ENCODE measurements around the gene RRM1.

DNA sequence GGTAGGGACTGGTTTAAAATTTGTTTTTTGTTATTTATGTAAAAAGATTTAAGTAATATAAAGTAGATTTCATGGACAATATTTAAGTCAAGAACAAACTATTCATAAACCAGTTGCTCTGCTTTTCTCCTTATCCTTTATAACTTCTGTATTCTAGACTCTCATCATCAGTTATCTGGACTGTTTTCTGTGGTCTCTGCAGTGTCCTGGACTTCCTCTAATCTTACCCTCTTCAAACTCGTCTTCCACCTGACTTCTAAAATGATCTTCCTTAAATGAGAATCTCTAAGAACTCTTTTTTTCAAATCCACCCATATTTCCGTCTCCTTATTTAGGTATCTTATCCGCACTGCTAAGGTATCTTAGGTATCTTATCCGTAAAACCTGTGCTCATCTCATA lies 8.1 kb downstream of the RRM1 start:
- TF ChIP-seq CBFB (CRISPR knock-in tag; IDR thresholded peaks at IDR 0.05) (no peak), MYBL2 (IDR thresholded peaks at IDR 0.05; ENCODE audit: low read depth) (no peak), MYBL2 (CRISPR knock-in tag; IDR thresholded peaks at IDR 0.05; ENCODE audit: borderline replicate concordance) (no peak), NRF1 (conservative IDR thresholded peaks at IDR 0.05 in 1 of 2, IDR thresholded peaks at IDR 0.05 in 1 of 2) (no peak), TAL1 (IDR thresholded peaks at IDR 0.05) (no peak), POLR2A (conservative IDR thresholded peaks at IDR 0.05) (no peak), ZNF668 (CRISPR knock-in tag; IDR thresholded peaks at IDR 0.05) (no peak), ATF7 (IDR thresholded peaks at IDR 0.05) (no peak), ZNF232 (CRISPR knock-in tag; IDR thresholded peaks at IDR 0.05) (no peak), NCOA2 (IDR thresholded peaks at IDR 0.05; ENCODE audit: partially characterized antibody in 2 of 2) (no peak)
- TF ChIP-seq, protein P1, sequence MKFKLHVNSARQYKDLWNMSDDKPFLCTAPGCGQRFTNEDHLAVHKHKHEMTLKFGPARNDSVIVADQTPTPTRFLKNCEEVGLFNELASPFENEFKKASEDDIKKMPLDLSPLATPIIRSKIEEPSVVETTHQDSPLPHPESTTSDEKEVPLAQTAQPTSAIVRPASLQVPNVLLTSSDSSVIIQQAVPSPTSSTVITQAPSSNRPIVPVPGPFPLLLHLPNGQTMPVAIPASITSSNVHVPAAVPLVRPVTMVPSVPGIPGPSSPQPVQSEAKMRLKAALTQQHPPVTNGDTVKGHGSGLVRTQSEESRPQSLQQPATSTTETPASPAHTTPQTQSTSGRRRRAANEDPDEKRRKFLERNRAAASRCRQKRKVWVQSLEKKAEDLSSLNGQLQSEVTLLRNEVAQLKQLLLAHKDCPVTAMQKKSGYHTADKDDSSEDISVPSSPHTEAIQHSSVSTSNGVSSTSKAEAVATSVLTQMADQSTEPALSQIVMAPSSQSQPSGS (CRISPR knock-in tag; IDR thresholded peaks at IDR 0.05), result no peak
- TF ChIP-seq, protein P2, sequence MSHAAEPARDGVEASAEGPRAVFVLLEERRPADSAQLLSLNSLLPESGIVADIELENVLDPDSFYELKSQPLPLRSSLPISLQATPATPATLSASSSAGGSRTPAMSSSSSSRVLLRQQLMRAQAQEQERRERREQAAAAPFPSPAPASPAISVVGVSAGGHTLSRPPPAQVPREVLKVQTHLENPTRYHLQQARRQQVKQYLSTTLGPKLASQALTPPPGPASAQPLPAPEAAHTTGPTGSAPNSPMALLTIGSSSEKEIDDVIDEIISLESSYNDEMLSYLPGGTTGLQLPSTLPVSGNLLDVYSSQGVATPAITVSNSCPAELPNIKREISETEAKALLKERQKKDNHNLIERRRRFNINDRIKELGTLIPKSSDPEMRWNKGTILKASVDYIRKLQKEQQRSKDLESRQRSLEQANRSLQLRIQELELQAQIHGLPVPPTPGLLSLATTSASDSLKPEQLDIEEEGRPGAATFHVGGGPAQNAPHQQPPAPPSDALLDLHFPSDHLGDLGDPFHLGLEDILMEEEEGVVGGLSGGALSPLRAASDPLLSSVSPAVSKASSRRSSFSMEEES (CRISPR knock-in tag; IDR thresholded peaks at IDR 0.05), result no peak
- TF ChIP-seq, protein P3, sequence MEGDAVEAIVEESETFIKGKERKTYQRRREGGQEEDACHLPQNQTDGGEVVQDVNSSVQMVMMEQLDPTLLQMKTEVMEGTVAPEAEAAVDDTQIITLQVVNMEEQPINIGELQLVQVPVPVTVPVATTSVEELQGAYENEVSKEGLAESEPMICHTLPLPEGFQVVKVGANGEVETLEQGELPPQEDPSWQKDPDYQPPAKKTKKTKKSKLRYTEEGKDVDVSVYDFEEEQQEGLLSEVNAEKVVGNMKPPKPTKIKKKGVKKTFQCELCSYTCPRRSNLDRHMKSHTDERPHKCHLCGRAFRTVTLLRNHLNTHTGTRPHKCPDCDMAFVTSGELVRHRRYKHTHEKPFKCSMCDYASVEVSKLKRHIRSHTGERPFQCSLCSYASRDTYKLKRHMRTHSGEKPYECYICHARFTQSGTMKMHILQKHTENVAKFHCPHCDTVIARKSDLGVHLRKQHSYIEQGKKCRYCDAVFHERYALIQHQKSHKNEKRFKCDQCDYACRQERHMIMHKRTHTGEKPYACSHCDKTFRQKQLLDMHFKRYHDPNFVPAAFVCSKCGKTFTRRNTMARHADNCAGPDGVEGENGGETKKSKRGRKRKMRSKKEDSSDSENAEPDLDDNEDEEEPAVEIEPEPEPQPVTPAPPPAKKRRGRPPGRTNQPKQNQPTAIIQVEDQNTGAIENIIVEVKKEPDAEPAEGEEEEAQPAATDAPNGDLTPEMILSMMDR (IDR thresholded peaks at IDR 0.05 in 2 of 3, conservative IDR thresholded peaks at IDR 0.05 in 1 of 3; ENCODE audit: insufficient read depth in 2 of 3, low read depth in 1 of 3, low read length in 3 of 3), result no peak
- TF ChIP-seq, protein P4, sequence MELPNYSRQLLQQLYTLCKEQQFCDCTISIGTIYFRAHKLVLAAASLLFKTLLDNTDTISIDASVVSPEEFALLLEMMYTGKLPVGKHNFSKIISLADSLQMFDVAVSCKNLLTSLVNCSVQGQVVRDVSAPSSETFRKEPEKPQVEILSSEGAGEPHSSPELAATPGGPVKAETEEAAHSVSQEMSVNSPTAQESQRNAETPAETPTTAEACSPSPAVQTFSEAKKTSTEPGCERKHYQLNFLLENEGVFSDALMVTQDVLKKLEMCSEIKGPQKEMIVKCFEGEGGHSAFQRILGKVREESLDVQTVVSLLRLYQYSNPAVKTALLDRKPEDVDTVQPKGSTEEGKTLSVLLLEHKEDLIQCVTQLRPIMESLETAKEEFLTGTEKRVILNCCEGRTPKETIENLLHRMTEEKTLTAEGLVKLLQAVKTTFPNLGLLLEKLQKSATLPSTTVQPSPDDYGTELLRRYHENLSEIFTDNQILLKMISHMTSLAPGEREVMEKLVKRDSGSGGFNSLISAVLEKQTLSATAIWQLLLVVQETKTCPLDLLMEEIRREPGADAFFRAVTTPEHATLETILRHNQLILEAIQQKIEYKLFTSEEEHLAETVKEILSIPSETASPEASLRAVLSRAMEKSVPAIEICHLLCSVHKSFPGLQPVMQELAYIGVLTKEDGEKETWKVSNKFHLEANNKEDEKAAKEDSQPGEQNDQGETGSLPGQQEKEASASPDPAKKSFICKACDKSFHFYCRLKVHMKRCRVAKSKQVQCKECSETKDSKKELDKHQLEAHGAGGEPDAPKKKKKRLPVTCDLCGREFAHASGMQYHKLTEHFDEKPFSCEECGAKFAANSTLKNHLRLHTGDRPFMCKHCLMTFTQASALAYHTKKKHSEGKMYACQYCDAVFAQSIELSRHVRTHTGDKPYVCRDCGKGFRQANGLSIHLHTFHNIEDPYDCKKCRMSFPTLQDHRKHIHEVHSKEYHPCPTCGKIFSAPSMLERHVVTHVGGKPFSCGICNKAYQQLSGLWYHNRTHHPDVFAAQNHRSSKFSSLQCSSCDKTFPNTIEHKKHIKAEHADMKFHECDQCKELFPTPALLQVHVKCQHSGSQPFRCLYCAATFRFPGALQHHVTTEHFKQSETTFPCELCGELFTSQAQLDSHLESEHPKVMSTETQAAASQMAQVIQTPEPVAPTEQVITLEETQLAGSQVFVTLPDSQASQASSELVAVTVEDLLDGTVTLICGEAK (IDR thresholded peaks at IDR 0.05), result no peak
- TF ChIP-seq, protein P4 (CRISPR knock-in tag; IDR thresholded peaks at IDR 0.05), result no peak
- TF ChIP-seq, protein P5, sequence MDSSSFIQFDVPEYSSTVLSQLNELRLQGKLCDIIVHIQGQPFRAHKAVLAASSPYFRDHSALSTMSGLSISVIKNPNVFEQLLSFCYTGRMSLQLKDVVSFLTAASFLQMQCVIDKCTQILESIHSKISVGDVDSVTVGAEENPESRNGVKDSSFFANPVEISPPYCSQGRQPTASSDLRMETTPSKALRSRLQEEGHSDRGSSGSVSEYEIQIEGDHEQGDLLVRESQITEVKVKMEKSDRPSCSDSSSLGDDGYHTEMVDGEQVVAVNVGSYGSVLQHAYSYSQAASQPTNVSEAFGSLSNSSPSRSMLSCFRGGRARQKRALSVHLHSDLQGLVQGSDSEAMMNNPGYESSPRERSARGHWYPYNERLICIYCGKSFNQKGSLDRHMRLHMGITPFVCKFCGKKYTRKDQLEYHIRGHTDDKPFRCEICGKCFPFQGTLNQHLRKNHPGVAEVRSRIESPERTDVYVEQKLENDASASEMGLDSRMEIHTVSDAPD (CRISPR knock-in tag; IDR thresholded peaks at IDR 0.05), result no peak
